Measurements from ENCODE around the gene C4orf50.

Gene C4orf50

GRCh38 chr4:5899396-5899795 lies 118.8 kb downstream of the C4orf50 start:
- TF ChIP-seq POLR2A (IDR thresholded peaks at IDR 0.05; ENCODE audit: low read depth, low read length), result no peak
- FAIRE-seq (no peak), DNase-seq (ENCODE audit: insufficient read length, low spot score) (no peak)

- no peak for FAIRE-seq
- no peak for TF ChIP-seq POLR2A (IDR thresholded peaks at IDR 0.05; ENCODE audit: low read depth, low read length)
- no peak for DNase-seq (ENCODE audit: insufficient read length, low spot score)
These were observed 120.6 kb downstream of the C4orf50 start for GRCh38 chr4:5897674-5898073.

GRCh38 chr4:5895287-5895686 lies 122.9 kb downstream of the C4orf50 start:
- TF ChIP-seq POLR2A (IDR thresholded peaks at IDR 0.05; ENCODE audit: low read depth, low read length), result no peak
- no peak for DNase-seq (ENCODE audit: insufficient read length, low spot score)
- FAIRE-seq, result no peak

DNA sequence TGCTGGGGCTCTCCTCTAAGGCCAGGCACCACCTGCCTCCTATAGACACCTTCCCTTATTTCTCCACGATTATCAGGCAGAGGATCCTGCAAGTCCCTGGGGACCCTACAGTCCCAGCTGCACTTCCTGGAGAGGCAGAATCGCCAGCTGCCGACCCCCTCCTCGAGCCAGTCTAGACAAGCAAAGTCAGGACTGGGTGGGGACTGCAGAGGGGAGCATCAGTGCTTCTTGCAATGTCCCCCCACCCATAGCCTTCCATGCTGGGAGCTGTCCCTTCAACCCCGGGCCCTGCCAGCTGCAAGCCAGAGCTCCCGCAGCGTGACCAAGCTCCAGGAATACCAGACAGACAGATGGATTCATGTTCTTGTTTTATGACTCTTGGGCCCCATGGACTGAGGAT lies 124.0 kb downstream of the C4orf50 start:
- DNase-seq (ENCODE audit: insufficient read length, low spot score), result no peak
- FAIRE-seq, result no peak
- no peak for TF ChIP-seq POLR2A (IDR thresholded peaks at IDR 0.05; ENCODE audit: low read depth, low read length)

GRCh38 chr4:5893591-5893990 lies 124.6 kb downstream of the C4orf50 start:
- FAIRE-seq, result no peak
- no peak for TF ChIP-seq POLR2A (IDR thresholded peaks at IDR 0.05; ENCODE audit: low read depth, low read length)

DNA sequence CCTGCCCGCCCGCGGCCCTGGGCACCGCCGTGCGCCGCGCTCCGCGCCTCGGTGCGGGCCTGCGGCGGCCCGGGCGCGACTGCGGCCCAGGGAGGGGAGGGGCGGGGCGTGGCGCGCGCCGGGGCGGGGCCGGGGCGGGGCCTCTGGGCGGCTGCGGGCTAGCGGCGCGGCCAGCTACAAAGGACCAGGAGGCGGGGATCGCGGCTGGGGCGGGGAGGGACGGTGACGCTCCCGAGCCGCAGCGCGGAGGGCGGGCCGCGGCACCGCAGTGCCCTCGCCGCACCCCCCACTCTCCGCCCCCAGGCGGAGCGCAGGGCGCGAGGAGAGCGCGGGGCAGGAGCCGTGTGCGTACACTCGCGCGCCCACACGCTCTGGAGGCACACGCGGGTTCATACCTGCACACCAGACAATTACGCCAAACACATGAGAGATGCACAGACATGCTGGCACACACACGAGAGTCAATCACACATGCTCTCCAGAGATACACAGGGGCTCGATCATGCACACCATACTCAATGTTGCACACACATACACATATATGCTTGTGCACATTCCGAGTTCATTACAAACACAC lies 125.1 kb downstream of the C4orf50 start, which contains the start of gene CRMP1:
TSS of gene CRMP1 (minus strand) at position 83 of the 577 bp plus-strand sequence. CDS start 117 bp downstream, outside the sequence.
- no peak for TF ChIP-seq POLR2A (IDR thresholded peaks at IDR 0.05; ENCODE audit: low read depth, low read length)
- FAIRE-seq (no peak), DNase-seq (ENCODE audit: insufficient read length, low spot score) (no peak)

More at GRCh38 chr4:5893591-5893990, 124.6 kb downstream of the C4orf50 start:
- DNase-seq (ENCODE audit: insufficient read length, low spot score), result no peak

DNA sequence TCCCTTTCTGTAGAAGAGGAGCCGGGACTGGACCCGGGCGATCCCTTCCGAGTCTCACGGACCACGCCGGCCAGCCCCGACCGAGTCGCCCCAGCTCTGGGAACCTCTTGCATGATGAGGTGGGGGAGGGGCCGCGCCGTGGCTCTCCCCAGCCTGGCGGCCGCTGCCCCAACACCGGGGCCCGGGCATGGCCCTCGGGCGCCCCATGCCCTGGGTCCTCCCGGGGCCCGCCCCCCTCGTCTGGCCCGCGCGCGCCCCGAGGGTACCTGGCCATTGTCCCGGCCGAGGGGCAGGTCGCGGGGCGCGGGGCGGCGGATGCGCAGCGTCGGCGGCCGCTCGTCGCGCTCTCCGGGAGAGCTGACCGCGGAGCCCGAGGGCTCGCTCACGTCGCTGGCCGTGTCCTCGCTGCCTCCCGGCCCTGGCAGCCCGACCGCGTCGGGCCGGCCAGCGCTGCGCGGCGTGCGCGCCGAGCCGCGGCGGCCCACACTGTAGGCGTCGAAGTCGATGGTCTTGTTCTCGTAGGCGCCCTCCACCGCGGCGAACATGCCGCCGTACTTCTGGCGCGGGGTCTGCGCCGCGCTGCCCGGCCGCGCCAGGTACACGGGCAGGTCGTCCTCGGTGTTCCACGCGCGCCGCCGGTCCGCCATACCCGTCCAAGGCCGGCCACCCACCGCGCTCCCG lies 125.8 kb downstream of the C4orf50 start:
- no peak for FAIRE-seq
- DNase-seq (ENCODE audit: insufficient read length, low spot score), result no peak
- no peak for TF ChIP-seq POLR2A (IDR thresholded peaks at IDR 0.05; ENCODE audit: low read depth, low read length)

DNA sequence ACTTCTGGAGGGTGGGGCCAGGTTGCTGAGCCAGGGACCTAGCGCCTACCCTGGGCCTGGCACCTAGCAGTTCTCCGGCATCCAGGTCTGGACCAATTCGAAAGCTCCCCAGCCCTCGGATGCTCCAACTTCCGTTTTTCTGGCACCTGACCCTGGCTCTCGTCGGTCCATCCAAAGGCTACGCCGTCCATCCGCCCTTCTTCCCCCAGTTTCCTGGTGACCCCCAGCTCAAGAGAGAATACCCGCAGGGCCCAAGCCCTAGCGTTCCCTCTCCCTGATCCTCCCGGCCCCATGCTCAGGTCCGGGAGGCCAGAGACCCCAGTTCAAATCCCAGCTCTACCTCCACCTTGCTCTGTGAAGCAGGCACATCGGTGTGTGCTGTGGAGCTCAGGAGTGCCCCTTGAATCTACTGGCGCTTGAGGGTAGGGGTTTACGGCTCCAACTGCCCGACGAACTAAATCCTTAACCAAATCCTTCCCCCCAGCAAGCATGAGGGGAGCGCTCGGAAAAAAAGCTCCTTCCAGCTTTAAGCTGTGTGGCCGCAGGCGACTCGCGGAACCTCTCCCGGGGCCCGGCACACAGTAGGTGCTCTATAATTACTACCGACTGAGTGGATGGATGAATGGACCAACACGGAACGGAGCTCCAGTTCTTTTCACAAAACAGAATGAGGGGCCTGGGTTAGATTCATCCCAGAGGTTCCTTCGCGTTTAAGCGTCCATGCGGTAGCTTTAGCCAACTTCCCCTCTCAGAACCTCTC lies 126.5 kb downstream of the C4orf50 start:
- TF ChIP-seq POLR2A (IDR thresholded peaks at IDR 0.05; ENCODE audit: low read depth, low read length), result no peak
- DNase-seq (ENCODE audit: insufficient read length, low spot score), result no peak

DNA sequence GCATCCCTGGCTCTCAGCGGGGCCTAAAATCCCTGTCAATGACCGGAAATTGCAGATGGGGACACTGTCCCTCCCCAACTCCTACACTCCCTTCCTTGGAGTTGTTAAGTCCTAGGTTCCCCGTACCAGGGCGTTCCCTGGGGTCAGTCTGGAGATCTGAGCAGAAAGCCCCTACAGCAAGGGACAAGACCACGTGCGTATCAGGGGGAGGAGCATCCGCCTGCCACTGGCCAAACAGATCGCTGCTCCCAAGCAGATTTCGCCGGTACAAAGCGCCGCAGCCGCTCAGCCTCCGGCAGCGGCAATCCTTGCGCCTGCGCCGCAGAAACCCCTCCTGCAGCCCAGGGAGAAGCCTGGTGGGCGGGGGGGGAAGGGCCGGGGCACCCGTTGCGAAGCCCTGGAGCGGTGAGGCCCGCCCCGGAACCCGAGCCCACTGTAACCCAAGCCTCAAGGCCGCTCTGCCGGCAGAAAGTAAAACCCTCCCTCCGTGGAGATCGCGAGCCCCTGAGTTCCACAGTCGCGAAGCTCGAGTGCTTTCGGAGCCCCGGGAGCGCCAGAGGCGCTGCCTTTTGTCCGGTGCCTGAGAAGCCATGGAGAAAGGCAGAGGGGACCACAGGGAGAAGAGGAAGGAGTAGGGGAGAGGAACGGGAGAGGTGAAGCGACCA lies 128.0 kb downstream of the C4orf50 start:
- DNase-seq (ENCODE audit: insufficient read length, low spot score) (no peak), FAIRE-seq (no peak)
- TF ChIP-seq POLR2A (IDR thresholded peaks at IDR 0.05; ENCODE audit: low read depth, low read length), result no peak

More for the DNA sequence above, 126.5 kb downstream of the C4orf50 start:
- no peak for FAIRE-seq

DNA sequence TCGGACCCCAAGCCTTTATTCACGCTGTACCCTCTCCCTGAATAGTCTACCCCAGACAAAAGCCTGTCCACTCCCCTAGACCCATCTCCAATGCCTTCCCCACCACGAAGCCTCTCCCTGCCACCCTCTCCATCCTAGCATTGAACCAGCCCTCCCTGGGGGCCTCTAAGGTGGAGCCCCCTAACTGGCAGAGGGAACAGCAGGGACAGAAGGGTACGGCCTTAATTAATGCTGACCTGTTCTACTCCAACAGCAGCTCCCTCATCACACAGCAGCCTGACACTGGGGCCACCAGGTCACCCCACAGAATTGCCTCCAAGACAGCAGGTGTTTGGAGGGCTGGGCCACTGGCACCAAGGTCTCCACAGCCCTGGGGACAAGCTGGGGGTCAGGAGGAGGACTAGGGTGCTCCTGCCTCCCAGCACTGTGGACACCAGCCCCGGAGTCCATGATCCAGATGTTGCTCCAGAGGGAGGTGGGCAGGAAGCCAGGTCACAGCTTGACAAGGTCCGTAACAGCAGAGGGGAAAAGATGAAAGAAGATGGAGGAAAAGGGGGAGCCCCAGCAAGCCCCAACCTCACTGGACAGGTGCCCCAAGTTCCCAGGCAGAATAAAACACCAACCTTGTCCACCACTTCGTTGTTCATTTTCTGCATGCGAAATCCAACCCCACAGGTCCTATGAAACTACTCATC lies 129.1 kb downstream of the C4orf50 start:
- TF ChIP-seq POLR2A (IDR thresholded peaks at IDR 0.05; ENCODE audit: low read depth, low read length), result no peak
- FAIRE-seq, result no peak
- no peak for DNase-seq (ENCODE audit: insufficient read length, low spot score)

DNA sequence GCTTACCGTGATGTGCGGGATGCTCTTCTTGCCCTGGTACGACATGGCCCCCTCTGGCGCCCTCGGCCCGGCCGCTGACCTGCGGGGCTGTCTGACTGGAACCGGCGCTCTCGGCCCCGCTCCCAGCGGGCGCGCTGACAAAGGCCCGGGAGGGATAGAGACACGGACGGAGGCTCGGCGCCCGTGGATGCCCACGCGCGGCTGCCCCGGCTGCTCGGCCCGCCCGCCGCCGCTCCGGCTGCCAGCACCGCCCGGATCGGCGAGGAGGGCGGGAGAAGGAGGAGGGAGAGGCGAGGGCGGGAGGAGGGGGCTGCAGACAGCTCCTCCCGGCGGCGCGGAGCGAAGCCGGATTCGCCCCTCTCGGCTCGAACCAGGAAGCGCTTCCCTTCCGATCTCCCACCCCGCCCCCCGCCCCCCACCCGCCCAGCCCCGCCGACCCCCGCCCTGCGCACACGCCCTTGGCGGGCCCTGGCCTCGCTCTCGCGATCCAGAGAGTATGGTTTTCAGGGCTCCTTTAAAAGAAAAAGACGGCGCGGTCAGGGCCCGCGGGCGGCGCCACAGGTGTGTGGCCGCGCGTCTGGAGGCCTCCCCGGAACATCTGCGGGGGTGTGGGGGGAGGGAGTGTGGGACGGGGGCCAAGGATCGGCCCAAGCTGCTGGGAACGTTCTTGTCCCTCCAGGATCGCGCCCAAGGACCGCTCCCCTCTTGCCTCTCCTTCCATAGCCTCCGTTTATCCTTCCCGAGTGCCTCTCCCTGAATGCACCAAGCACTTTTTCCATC lies 129.8 kb downstream of the C4orf50 start:
- no peak for DNase-seq (ENCODE audit: insufficient read length, low spot score)
- no peak for FAIRE-seq

DNA sequence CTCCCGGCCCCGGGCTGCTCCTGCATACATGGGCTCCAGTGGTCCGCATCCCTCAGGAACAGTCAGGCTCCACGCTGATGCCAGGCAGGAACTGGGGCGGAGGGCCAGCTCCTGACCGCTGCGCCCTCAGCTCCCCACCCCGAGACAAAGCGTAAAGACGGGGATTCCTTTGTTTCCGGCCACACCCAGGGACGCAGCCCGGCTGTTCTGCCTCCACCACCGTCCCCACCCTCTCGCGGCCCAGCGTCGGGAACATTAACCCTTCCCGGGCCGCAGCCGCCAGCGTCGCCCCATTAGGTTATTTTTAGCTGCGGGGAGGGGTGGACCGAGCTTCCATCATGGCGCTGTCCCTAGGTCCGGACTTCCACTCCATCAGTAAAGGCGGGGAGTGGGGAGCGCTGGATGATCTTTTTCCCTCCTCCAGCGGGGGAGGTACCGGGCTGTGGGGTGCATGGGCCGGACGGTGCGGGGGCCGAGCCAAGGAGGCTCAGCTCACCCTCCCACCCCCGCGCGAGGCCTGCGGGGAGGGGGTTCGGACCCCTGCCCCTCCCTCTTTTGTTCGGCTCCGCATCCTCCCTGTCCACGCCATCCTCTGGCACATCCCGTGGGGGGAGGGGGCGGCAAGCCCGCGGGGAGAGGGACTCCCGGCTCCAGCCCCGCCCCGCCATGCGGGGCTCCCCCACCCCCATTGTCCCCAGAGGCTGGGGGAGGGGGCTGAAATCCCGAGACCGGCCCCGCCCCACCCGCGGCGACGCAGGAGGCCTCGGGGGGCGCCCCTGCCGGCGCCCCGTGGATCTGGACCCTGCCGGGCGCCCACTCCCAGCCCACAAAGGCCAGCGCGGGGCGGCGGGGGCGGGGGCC lies 130.6 kb downstream of the C4orf50 start:
- FAIRE-seq (no peak), DNase-seq (ENCODE audit: insufficient read length, low spot score) (no peak)
- TF ChIP-seq POLR2A (IDR thresholded peaks at IDR 0.05; ENCODE audit: low read depth, low read length), result no peak

More for the DNA sequence above, 129.8 kb downstream of the C4orf50 start:
- TF ChIP-seq POLR2A (IDR thresholded peaks at IDR 0.05; ENCODE audit: low read depth, low read length), result no peak
